GM20431 (cell line): ENCODE results near the gene SERPINC1.
"Not testable (repeated sequence)": the region's sequence is repeated elsewhere in the genome, so short reads cannot be mapped to it uniquely, and the experiment has no call there.

ENCODE experiments used
- in situ Hi-C: fragments of 300-500 bp; cut with MseI, MboI; formaldehyde crosslinking; loops from one replicate; pipeline ENCODE4 v1.15.0; 2020; ENCODE audit warnings: low sequenced_read_pairs; ENCODE audit not compliant: unreplicated experiment

The SERPINC1 gene

GRCh38 chr1:173894189-173894588, 22.9 kb downstream of the SERPINC1 start:
- in situ Hi-C loops, result no loop called here

GRCh38 chr1:173893611-173894010, 23.5 kb downstream of the SERPINC1 start:
- in situ Hi-C loops, result no loop called here

- in situ Hi-C loops, result no loop called here
These were observed 27.2 kb downstream of the SERPINC1 start for GRCh38 chr1:173889885-173890284.

GRCh38 chr1:173888749-173889148, 28.4 kb downstream of the SERPINC1 start:
- in situ Hi-C loops, result no loop called here

- in situ Hi-C loops, result no loop called here
These were observed 29.5 kb downstream of the SERPINC1 start for GRCh38 chr1:173887627-173888026.

- in situ Hi-C loops, result no loop called here
These were observed 30.1 kb downstream of the SERPINC1 start for GRCh38 chr1:173886746-173887611.

- in situ Hi-C loops, result no loop called here
These were observed 32.4 kb downstream of the SERPINC1 start for GRCh38 chr1:173884701-173885100.

- in situ Hi-C loops, result not testable (repeated sequence)
These were observed 36.0 kb downstream of the SERPINC1 start for GRCh38 chr1:173881117-173881516.

- in situ Hi-C loops, result no loop called here
These were observed 38.9 kb downstream of the SERPINC1 start for GRCh38 chr1:173878251-173878650.

GRCh38 chr1:173876732-173877131, 40.4 kb downstream of the SERPINC1 start:
- in situ Hi-C loops, result no loop called here

- in situ Hi-C loops, result no loop called here
These were observed 45.6 kb downstream of the SERPINC1 start for GRCh38 chr1:173871500-173871899.

- in situ Hi-C loops, result no loop called here
These were observed 46.0 kb downstream of the SERPINC1 start for GRCh38 chr1:173871091-173871490.

- in situ Hi-C loops, result no loop called here
These were observed 46.7 kb downstream of the SERPINC1 start for GRCh38 chr1:173870252-173871075.

GRCh38 chr1:173869021-173869359, 48.1 kb downstream of the SERPINC1 start:
- in situ Hi-C loops, result no loop called here

GRCh38 chr1:173868266-173869020, 48.7 kb downstream of the SERPINC1 start, which contains the start of gene ZBTB37:
Gene ZBTB37, plus strand, starts transcription at chr1:173868380. Its CDS starts 1,846 bp downstream, at chr1:173870226.
- in situ Hi-C loops, result no loop called here

GRCh38 chr1:173867753-173868265, 49.3 kb downstream of the SERPINC1 start, which contains the start of gene GAS5:
Gene GAS5, minus strand, starts transcription at chr1:173867989.
- in situ Hi-C loops, result no loop called here

GRCh38 chr1:173867141-173867752, 49.9 kb downstream of the SERPINC1 start:
- in situ Hi-C loops, result no loop called here

GRCh38 chr1:173866413-173867115, 50.6 kb downstream of the SERPINC1 start:
- in situ Hi-C loops, result no loop called here
